Smooth muscle cell (in vitro differentiated cells): ENCODE data around the gene PCBP3. TPM values are rescaled to one million over a fixed set of nuclear protein-coding genes. Genes with fewer than 3 reads are reported as not detected.

ENCODE experiments used
- DNase-seq: peaks from one replicate; lab custom pipeline; 2025; ENCODE audit not compliant: unreplicated experiment; lab: John Stamatoyannopoulos, UW
- H2AFZ ChIP-seq: fragments of 200-600 bp; sonication (generic); 2 replicates; pipeline ENCODE4 v1.6.0; 2016; ENCODE audit warnings: antibody characterized with exemption, low read depth, mild to moderate bottlenecking
- H3F3A ChIP-seq: fragments of 200-600 bp; sonication (generic); 2 replicates; pipeline ENCODE4 v1.6.0; 2017; ENCODE audit warnings: antibody characterized with exemption, low read depth
- H3K27ac ChIP-seq: fragments of 200-600 bp; sonication (generic); 2 replicates; pipeline ENCODE4 v1.5.1; 2016; ENCODE audit warnings: low read depth, mild to moderate bottlenecking
- H3K27me3 ChIP-seq: fragments of 200-600 bp; sonication (generic); 2 replicates; pipeline ENCODE4 v1.6.1; 2016; ENCODE audit warnings: low read depth, mild to moderate bottlenecking
- H3K36me3 ChIP-seq: fragments of 200-600 bp; sonication (generic); 2 replicates; pipeline ENCODE4 v1.5.1; 2016; ENCODE audit warnings: low read depth
- H3K4me1 ChIP-seq: fragments of 200-600 bp; sonication (generic); 2 replicates; pipeline ENCODE4 v1.5.1; 2016; ENCODE audit warnings: low read depth
- H3K4me2 ChIP-seq: fragments of 200-600 bp; sonication (generic); 2 replicates; pipeline ENCODE4 v1.6.0; 2016; ENCODE audit warnings: mild to moderate bottlenecking
- H3K4me3 ChIP-seq: fragments of 200-600 bp; sonication (generic); 2 replicates; pipeline ENCODE4 v1.5.1; 2016; ENCODE audit warnings: mild to moderate bottlenecking
- H3K79me2 ChIP-seq: fragments of 200-600 bp; sonication (generic); 2 replicates; pipeline ENCODE4 v1.6.0; 2016; ENCODE audit warnings: low read depth, mild to moderate bottlenecking
- H3K9ac ChIP-seq: fragments of 200-600 bp; sonication (generic); 2 replicates; pipeline ENCODE4 v1.6.0; 2016; ENCODE audit warnings: low read depth
- H3K9me3 ChIP-seq: fragments of 200-600 bp; sonication (generic); replicated peaks from 2 replicates; pipeline ENCODE4 v1.5.1; 2016; ENCODE audit warnings: low read depth
- H4K20me1 ChIP-seq: fragments of 200-600 bp; sonication (generic); 2 replicates; pipeline ENCODE4 v1.6.0; 2016; ENCODE audit warnings: low read depth
- CTCF ChIP-seq: fragments of 200-600 bp; sonication (generic); IDR thresholded peaks from 2 replicates; pipeline ENCODE4 v1.5.1; 2017; ENCODE audit warnings: borderline replicate concordance, mild to moderate bottlenecking, antibody characterized with exemption; ENCODE audit not compliant: insufficient read depth, poor library complexity, severe bottlenecking
- WGBS: methylation state at CpG from one replicate; pipeline ENCODE4 v1.1.7; 2016; ENCODE audit warnings: low lambda C conversion rate; 5-methylcytosine and 5-hydroxymethylcytosine counted together
- polyA plus RNA-seq: library from polyadenylated mRNA; unstranded; fragments of >200 nt; fragmentation: Nextera tagmentation; extraction: Ambion mirVana; gene quantifications from 2 replicates; pipeline ENCODE4 v1.2.1, GENCODE V29; 2016
- total RNA-seq: library from RNA; depleted of rRNA; stranded (reverse); fragments of >200 nt; gene quantifications from 2 replicates; pipeline ENCODE4 v1.2.3, GENCODE V29; 2014

Gene PCBP3
- total and polyA plus RNA-seq, 2 experiments from 2014 or later: 8.9 to 23.1 TPM

GRCh38 chr21:45636459-45636858 lies 7.1 kb upstream of the PCBP3 start:
- Histone ChIP-seq H3K4me3 (no peak overlapping the region), H3K36me3 (no peaks in the 10 kb centered on the region), H3K79me2 (no peaks in the 10 kb centered on the region), H3K4me1 (peaks cover 2% of the 10 kb centered on the region), H3F3A (peaks cover 9% of the 10 kb centered on the region), H2AFZ (no peak overlapping the region), H3K4me2 (no peak overlapping the region), H4K20me1 (no peaks in the 10 kb centered on the region), H3K9ac (no peak overlapping the region), H3K9me3 (no peaks in the 10 kb centered on the region), H3K27ac (no peak overlapping the region), H3K27me3 (peaks cover 4% of the 10 kb centered on the region)
- 80% methylated on average over 1 of the region's 3 CpGs for WGBS
- TF ChIP-seq CTCF: no peak
- no peak for DNase-seq

DNA sequence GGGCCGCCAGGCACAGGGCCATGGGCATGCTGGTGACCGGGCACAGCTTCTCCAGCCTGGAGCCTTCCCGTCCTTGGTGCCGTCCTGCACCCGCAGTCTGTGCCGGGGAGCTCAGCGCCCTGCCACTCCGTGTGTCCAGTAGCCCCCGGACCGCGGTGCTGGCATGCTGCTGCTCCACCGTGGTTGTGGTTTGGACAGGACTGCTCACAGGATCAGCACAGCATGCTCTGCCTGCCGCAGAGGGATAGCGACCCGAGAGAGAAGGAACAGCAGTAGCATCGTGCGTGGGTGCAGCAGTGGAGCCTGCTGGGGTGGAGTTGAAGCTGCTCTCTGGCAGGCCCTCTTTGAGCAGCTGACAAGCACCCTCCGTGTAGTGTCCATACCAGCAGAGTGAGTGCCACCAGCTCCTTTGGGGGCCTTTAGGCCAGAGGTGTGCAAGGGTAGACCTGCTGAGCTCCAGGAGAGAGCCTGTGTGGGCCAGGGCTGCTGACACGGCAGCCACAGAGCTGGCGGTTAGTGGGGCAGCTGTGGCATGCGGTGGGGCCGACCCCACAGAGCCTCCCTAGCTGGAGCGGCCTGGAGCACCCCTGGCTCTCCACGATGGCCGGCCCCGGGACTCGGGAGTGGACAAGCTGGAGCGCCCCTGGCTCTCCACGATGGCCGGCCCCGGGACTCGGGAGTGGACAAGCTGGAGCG lies 6.4 kb upstream of the PCBP3 start:
- H3F3A ChIP-seq: peaks cover 15% of the 10 kb centered on the region
- H3K79me2 ChIP-seq: no peaks in the 10 kb centered on the region
- no peak for TF ChIP-seq CTCF
- peaks cover 4% of the 10 kb centered on the region for H3K4me1 ChIP-seq
- no peak overlapping the region for H3K4me3 ChIP-seq
- H4K20me1 ChIP-seq: no peaks in the 10 kb centered on the region
- H3K27me3 ChIP-seq: peaks cover 4% of the 10 kb centered on the region
- WGBS: 72% methylated on average over 27 of the region's 33 CpGs
- no peak overlapping the region for H3K9ac ChIP-seq
- no peak overlapping the region for H3K4me2 ChIP-seq
- DNase-seq: no peak
- H3K36me3 ChIP-seq: no peaks in the 10 kb centered on the region
- no peak overlapping the region for H2AFZ ChIP-seq
- no peaks in the 10 kb centered on the region for H3K9me3 ChIP-seq
- no peak overlapping the region for H3K27ac ChIP-seq

DNA sequence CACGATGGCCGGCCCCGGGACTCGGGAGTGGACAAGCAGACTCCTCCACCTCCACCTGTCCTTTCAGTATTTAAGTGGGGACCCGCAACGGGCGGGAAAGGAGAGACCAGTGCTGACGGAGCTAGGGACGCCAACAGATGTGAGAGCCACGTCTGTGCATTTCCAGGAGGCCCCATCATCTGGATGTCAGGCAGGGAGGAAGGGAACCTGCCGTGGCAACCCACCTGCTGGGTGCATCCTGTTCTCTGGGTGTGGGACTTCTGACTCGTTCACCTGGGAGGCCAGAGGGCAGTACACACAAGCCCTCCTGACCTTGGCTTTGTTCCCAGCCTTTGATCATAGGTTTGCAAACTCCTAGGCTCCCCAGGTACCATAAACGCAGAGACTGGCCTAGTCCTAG lies 5.6 kb upstream of the PCBP3 start:
- Histone ChIP-seq H3F3A (peaks cover 15% of the 10 kb centered on the region), H4K20me1 (no peaks in the 10 kb centered on the region), H3K4me3 (no peak overlapping the region), H3K36me3 (no peaks in the 10 kb centered on the region), H3K9ac (no peak overlapping the region), H3K27ac (no peak overlapping the region), H3K4me1 (peaks cover 4% of the 10 kb centered on the region), H3K9me3 (no peaks in the 10 kb centered on the region), H3K27me3 (peaks cover 4% of the 10 kb centered on the region), H3K79me2 (no peaks in the 10 kb centered on the region), H3K4me2 (no peak overlapping the region), H2AFZ (no peak overlapping the region)
- DNase-seq: no peak
- no peak for TF ChIP-seq CTCF
- WGBS: 81% methylated on average over 13 of the region's 13 CpGs

DNA sequence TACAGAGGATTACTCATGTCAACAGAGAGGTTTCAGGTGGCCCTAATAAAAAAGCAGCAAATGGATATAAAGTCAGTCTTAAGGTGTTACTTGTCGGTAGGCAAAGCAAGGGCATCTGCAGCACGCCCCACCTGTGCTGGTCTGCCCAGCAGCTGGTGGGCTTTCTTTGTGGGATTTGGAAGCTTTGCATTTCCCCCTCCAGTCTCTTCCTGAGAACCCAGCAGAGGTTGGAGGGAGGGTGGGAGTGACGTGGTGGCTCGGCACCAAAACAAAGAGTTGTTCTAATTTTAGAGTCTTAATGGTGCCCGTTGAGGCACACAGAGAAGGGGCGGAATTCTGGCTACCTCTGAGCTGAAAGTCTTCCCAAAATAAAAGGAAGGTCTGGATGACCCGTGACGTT lies 4.8 kb upstream of the PCBP3 start:
- Histone ChIP-seq H3K27ac (no peak overlapping the region), H3K79me2 (no peaks in the 10 kb centered on the region), H3K4me1 (peaks cover 4% of the 10 kb centered on the region), H3K4me2 (no peak overlapping the region), H3K9me3 (no peaks in the 10 kb centered on the region), H3K27me3 (peaks cover 4% of the 10 kb centered on the region), H3K9ac (no peak overlapping the region), H3K36me3 (no peaks in the 10 kb centered on the region), H3F3A (peaks cover 15% of the 10 kb centered on the region), H4K20me1 (no peaks in the 10 kb centered on the region), H2AFZ (no peak overlapping the region), H3K4me3 (no peak overlapping the region)
- no peak for DNase-seq
- TF ChIP-seq CTCF: no peak
- 78% methylated on average over 8 of the region's 8 CpGs for WGBS
